K562 (cell line): ENCODE results near the gene ROMO1. TPM values are rescaled to one million over a fixed set of nuclear protein-coding genes. Genes with fewer than 3 reads are reported as not detected.

Experiments used
- ADNP ChIP-seq: fragments of 200-800 bp; sonication (Bioruptor generic); IDR thresholded peaks from 2 replicates; pipeline ENCODE4 v1.6.1; 2016; ENCODE audit warnings: missing genetic modification characterization, missing compliant biosample characterization
- ARID1B ChIP-seq: fragments of 450-650 bp; IDR thresholded peaks from 2 replicates; pipeline ENCODE4 v1.6.1; 2016; ENCODE audit warnings: antibody characterized with exemption, mild to moderate bottlenecking, inconsistent platforms
- ASH1L ChIP-seq: fragments of 450-650 bp; IDR thresholded peaks from 2 replicates; pipeline ENCODE4 v1.6.1; 2018; ENCODE audit warnings: borderline replicate concordance, mild to moderate bottlenecking, low read depth; ENCODE audit not compliant: partially characterized antibody
- BRD9 ChIP-seq: fragments of 450-650 bp; IDR thresholded peaks from 2 replicates; pipeline ENCODE4 v1.6.1; 2018; ENCODE audit warnings: low read depth; ENCODE audit not compliant: partially characterized antibody
- ETV5 ChIP-seq: sonication (generic); formaldehyde crosslinking; IDR thresholded peaks from 2 replicates; pipeline ENCODE4 v1.4.0; 2020; ENCODE audit warnings: low read depth, mild to moderate bottlenecking, missing genetic modification reagents
- FOXM1 ChIP-seq, 2 experiments: fragments of 450-650 bp in 1 of 2; sonication (generic) in 1 of 2; formaldehyde crosslinking in 1 of 2; IDR thresholded peaks; 2 replicates each; pipeline versions ENCODE4 v1.6.1 to v1.9.0; 2017 to 2022; ENCODE audit warnings: low read depth in 2 of 2, mild to moderate bottlenecking in 2 of 2, missing genetic modification reagents in 1 of 2, moderate library complexity in 1 of 2
- HDAC1 ChIP-seq, 2 experiments: fragments of 450-650 bp; IDR thresholded peaks; 2 replicates each; pipeline ENCODE4 v1.6.1; 2016 to 2017; ENCODE audit warnings: inconsistent platforms in 1 of 2, mild to moderate bottlenecking in 1 of 2, moderate library complexity in 1 of 2
- HEY1 ChIP-seq: fragments of 250-450 bp; sonication (Bioruptor Pico); IDR thresholded peaks from 2 replicates; pipeline ENCODE4 v1.5.0; 2020; ENCODE audit warnings: mild to moderate bottlenecking, moderate library complexity, borderline replicate concordance
- ZNF263 ChIP-seq: sonication (generic); formaldehyde crosslinking; IDR thresholded peaks from 2 replicates; pipeline ENCODE4 v1.8.0; 2022; ENCODE audit warnings: mild to moderate bottlenecking, missing genetic modification reagents, borderline replicate concordance
- polyA plus RNA-seq, 8 experiments: library from polyadenylated mRNA; depleted of rRNA in 4 of 8; stranded (reverse) in 5 of 8; unstranded in 3 of 8; fragments of >200 nt; fragmentation: Nextera tagmentation in 2 of 8; fragmentation: Illumina TruSeq in 1 of 8; extraction: Ambion mirVana in 2 of 8; extraction: Trizol in 1 of 8; gene quantifications; 2 replicates each; pipeline versions ENCODE4 v1.2.1 to v1.2.3, GENCODE V29; 2011 to 2014; ENCODE audit warnings: inconsistent platforms in 1 of 8, missing spikeins in 1 of 8
- total RNA-seq, 7 experiments: library from RNA; depleted of rRNA in 6 of 7; stranded (reverse); fragments of >200 nt in 6 of 7; fragmentation: Illumina TruSeq in 2 of 7; extraction: Trizol in 2 of 7; gene quantifications; 2 replicates each; pipeline versions ENCODE4 v1.2.1 to v1.2.3, GENCODE V29; 2011 to 2021; ENCODE audit warnings: low replicate concordance in 1 of 7
- TF ChIP-seq, protein P1 (sequence below): fragments of 450-650 bp; formaldehyde crosslinking; IDR thresholded peaks from 2 replicates; pipeline ENCODE4 v1.4.0; 2022; ENCODE audit warnings: missing genetic modification characterization
- TF ChIP-seq, protein P2 (sequence below): fragments of 450-650 bp; IDR thresholded peaks from 2 replicates; pipeline ENCODE4 v1.6.1; 2016; ENCODE audit warnings: mild to moderate bottlenecking, moderate library complexity

The ROMO1 gene
- total and polyA plus RNA-seq, 9 of the 15 experiments (the other 6 are each of a cell fraction or from before 2014, with no cell fraction given): 31.8 to 741 (median 226) TPM

GRCh38 chr20:35663516-35664465 lies 35.4 kb upstream of the ROMO1 start (continued):
- no peak for TF ChIP-seq HEY1 (CRISPR knock-in tag)
- TF ChIP-seq ZNF263 (CRISPR knock-in tag): no peak
- TF ChIP-seq BRD9: peak; percentile 17
- TF ChIP-seq ADNP: no peak
- no peak for TF ChIP-seq ASH1L
- no peak for TF ChIP-seq FOXM1 (IDR thresholded peaks at IDR 0.05; ENCODE audit: low read depth)
- 0 out of 2 replicates have a peak, but pooled peaks have one; percentile 48 for TF ChIP-seq FOXM1 (CRISPR knock-in tag; IDR thresholded peaks at IDR 0.05; ENCODE audit: low read depth)
- TF ChIP-seq ETV5 (CRISPR knock-in tag): peak; percentile 10; the same call in 1 of the 2 replicates
- TF ChIP-seq, protein P1, sequence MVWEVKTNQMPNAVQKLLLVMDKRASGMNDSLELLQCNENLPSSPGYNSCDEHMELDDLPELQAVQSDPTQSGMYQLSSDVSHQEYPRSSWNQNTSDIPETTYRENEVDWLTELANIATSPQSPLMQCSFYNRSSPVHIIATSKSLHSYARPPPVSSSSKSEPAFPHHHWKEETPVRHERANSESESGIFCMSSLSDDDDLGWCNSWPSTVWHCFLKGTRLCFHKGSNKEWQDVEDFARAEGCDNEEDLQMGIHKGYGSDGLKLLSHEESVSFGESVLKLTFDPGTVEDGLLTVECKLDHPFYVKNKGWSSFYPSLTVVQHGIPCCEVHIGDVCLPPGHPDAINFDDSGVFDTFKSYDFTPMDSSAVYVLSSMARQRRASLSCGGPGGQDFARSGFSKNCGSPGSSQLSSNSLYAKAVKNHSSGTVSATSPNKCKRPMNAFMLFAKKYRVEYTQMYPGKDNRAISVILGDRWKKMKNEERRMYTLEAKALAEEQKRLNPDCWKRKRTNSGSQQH (CRISPR knock-in tag): no peak
- TF ChIP-seq, protein P2, sequence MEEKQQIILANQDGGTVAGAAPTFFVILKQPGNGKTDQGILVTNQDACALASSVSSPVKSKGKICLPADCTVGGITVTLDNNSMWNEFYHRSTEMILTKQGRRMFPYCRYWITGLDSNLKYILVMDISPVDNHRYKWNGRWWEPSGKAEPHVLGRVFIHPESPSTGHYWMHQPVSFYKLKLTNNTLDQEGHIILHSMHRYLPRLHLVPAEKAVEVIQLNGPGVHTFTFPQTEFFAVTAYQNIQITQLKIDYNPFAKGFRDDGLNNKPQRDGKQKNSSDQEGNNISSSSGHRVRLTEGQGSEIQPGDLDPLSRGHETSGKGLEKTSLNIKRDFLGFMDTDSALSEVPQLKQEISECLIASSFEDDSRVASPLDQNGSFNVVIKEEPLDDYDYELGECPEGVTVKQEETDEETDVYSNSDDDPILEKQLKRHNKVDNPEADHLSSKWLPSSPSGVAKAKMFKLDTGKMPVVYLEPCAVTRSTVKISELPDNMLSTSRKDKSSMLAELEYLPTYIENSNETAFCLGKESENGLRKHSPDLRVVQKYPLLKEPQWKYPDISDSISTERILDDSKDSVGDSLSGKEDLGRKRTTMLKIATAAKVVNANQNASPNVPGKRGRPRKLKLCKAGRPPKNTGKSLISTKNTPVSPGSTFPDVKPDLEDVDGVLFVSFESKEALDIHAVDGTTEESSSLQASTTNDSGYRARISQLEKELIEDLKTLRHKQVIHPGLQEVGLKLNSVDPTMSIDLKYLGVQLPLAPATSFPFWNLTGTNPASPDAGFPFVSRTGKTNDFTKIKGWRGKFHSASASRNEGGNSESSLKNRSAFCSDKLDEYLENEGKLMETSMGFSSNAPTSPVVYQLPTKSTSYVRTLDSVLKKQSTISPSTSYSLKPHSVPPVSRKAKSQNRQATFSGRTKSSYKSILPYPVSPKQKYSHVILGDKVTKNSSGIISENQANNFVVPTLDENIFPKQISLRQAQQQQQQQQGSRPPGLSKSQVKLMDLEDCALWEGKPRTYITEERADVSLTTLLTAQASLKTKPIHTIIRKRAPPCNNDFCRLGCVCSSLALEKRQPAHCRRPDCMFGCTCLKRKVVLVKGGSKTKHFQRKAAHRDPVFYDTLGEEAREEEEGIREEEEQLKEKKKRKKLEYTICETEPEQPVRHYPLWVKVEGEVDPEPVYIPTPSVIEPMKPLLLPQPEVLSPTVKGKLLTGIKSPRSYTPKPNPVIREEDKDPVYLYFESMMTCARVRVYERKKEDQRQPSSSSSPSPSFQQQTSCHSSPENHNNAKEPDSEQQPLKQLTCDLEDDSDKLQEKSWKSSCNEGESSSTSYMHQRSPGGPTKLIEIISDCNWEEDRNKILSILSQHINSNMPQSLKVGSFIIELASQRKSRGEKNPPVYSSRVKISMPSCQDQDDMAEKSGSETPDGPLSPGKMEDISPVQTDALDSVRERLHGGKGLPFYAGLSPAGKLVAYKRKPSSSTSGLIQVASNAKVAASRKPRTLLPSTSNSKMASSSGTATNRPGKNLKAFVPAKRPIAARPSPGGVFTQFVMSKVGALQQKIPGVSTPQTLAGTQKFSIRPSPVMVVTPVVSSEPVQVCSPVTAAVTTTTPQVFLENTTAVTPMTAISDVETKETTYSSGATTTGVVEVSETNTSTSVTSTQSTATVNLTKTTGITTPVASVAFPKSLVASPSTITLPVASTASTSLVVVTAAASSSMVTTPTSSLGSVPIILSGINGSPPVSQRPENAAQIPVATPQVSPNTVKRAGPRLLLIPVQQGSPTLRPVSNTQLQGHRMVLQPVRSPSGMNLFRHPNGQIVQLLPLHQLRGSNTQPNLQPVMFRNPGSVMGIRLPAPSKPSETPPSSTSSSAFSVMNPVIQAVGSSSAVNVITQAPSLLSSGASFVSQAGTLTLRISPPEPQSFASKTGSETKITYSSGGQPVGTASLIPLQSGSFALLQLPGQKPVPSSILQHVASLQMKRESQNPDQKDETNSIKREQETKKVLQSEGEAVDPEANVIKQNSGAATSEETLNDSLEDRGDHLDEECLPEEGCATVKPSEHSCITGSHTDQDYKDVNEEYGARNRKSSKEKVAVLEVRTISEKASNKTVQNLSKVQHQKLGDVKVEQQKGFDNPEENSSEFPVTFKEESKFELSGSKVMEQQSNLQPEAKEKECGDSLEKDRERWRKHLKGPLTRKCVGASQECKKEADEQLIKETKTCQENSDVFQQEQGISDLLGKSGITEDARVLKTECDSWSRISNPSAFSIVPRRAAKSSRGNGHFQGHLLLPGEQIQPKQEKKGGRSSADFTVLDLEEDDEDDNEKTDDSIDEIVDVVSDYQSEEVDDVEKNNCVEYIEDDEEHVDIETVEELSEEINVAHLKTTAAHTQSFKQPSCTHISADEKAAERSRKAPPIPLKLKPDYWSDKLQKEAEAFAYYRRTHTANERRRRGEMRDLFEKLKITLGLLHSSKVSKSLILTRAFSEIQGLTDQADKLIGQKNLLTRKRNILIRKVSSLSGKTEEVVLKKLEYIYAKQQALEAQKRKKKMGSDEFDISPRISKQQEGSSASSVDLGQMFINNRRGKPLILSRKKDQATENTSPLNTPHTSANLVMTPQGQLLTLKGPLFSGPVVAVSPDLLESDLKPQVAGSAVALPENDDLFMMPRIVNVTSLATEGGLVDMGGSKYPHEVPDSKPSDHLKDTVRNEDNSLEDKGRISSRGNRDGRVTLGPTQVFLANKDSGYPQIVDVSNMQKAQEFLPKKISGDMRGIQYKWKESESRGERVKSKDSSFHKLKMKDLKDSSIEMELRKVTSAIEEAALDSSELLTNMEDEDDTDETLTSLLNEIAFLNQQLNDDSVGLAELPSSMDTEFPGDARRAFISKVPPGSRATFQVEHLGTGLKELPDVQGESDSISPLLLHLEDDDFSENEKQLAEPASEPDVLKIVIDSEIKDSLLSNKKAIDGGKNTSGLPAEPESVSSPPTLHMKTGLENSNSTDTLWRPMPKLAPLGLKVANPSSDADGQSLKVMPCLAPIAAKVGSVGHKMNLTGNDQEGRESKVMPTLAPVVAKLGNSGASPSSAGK: 0 out of 2 replicates have a peak, but pooled peaks have one; percentile 12
- TF ChIP-seq ARID1B: no peak; the same call in 1 of the 2 replicates
- peak in 1 of 2 experiments; percentile 81; a peak in 2 of 4 replicates for TF ChIP-seq HDAC1 (IDR thresholded peaks at IDR 0.05)
